Measurements from ENCODE around the gene UVRAG.

Gene UVRAG

GRCh38 chr11:75783416-75784084 is 31.5 kb upstream of the UVRAG start:
- in situ Hi-C loops (cut with HindIII; ENCODE audit: low sequenced_read_pairs), result no loop called here

GRCh38 chr11:75784085-75784478 is 30.9 kb upstream of the UVRAG start:
- in situ Hi-C loops (cut with HindIII; ENCODE audit: low sequenced_read_pairs), result no loop called here

- in situ Hi-C loops (cut with HindIII; ENCODE audit: low sequenced_read_pairs), result no loop called here
Measured at GRCh38 chr11:75784506-75784905, 30.5 kb upstream of the UVRAG start.

GRCh38 chr11:75785187-75785586 is 29.8 kb upstream of the UVRAG start:
- in situ Hi-C loops (cut with HindIII; ENCODE audit: low sequenced_read_pairs), result no loop called here

- in situ Hi-C loops (cut with HindIII; ENCODE audit: low sequenced_read_pairs), result no loop called here
Measured at GRCh38 chr11:75786101-75786736, 28.8 kb upstream of the UVRAG start.

GRCh38 chr11:75789521-75789920 is 25.5 kb upstream of the UVRAG start:
- in situ Hi-C loops (cut with HindIII; ENCODE audit: low sequenced_read_pairs), result no loop called here

GRCh38 chr11:75790986-75791385 is 24.0 kb upstream of the UVRAG start:
- in situ Hi-C loops (cut with HindIII; ENCODE audit: low sequenced_read_pairs), result no loop called here

GRCh38 chr11:75792127-75792731 is 22.8 kb upstream of the UVRAG start:
- in situ Hi-C loops (cut with HindIII; ENCODE audit: low sequenced_read_pairs), result no loop called here

GRCh38 chr11:75792997-75793800 is 21.8 kb upstream of the UVRAG start:
- in situ Hi-C loops (cut with HindIII; ENCODE audit: low sequenced_read_pairs), result no loop called here

- in situ Hi-C loops (cut with HindIII; ENCODE audit: low sequenced_read_pairs), result no loop called here
Measured at GRCh38 chr11:75793966-75794365, 21.0 kb upstream of the UVRAG start.

GRCh38 chr11:75795276-75796090 is 19.5 kb upstream of the UVRAG start:
- in situ Hi-C loops (cut with HindIII; ENCODE audit: low sequenced_read_pairs), result no loop called here

- in situ Hi-C loops (cut with HindIII; ENCODE audit: low sequenced_read_pairs), result no loop called here
Measured at GRCh38 chr11:75796091-75796435, 18.9 kb upstream of the UVRAG start.

GRCh38 chr11:75797116-75797515 is 17.9 kb upstream of the UVRAG start:
- in situ Hi-C loops (cut with HindIII; ENCODE audit: low sequenced_read_pairs), result no loop called here

- in situ Hi-C loops (cut with HindIII; ENCODE audit: low sequenced_read_pairs), result no loop called here
Measured at GRCh38 chr11:75797792-75798191, 17.2 kb upstream of the UVRAG start.

GRCh38 chr11:75800136-75800675 is 14.8 kb upstream of the UVRAG start:
- in situ Hi-C loops (cut with HindIII; ENCODE audit: low sequenced_read_pairs), result no loop called here

- in situ Hi-C loops (cut with HindIII; ENCODE audit: low sequenced_read_pairs), result no loop called here
Measured at GRCh38 chr11:75800728-75801361, 14.2 kb upstream of the UVRAG start.

- in situ Hi-C loops (cut with HindIII; ENCODE audit: low sequenced_read_pairs), result no loop called here
Measured at GRCh38 chr11:75801362-75802020, 13.5 kb upstream of the UVRAG start.

- in situ Hi-C loops (cut with HindIII; ENCODE audit: low sequenced_read_pairs), result no loop called here
Measured at GRCh38 chr11:75802021-75802912, 12.7 kb upstream of the UVRAG start.

Data from endothelial cell of hepatic sinusoid (primary cell).